ENCODE data around the gene ANKRD34C.

DNA sequence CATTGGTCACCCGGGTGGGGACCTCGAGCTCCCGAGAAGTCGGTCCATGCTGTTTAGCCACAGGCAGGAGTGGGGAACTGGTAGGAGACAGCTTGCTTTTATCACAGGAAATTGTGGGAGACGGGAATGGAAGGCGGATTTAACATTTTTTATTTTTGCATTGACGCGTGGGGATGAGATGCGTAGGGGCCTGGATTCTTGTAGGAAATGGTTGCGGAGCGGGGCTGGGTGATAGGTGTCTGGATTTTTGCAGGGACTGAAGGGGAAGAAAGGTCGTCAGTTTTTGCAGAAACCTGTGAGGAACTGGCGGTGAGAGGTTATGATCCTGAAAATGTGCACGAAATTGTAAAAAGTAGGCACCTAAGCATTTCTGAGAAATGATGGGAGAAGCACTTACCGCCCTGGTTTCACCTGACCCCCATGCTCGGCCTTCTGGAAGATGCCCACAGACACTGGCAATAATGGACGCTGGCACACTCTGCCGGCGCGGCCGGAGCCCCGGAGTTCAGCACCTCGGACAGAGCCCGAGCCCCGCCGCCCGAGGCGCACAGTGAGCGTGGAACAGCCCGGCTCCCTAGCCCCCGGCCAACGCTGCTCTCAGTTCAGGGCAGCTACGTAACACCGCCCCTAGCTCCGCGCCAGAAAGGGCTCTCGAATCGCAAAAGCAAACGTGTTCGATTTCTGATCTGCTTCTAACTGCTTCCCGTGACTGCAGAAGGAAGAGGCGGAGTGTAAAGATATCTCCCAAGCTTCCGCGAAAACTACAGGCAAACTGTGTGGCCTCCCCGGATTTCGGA lies 928 bp downstream of the ANKRD34C start:
- TF ChIP-seq CTCF (conservative IDR thresholded peaks at IDR 0.05) (no peak), EZH2 (IDR thresholded peaks at IDR 0.05; ENCODE audit: low read depth) (no peak)

Measured in PC-9 (cell line).